ENCODE results near the gene E4F1.

E4F1 gene

GRCh38 chr16:2223221-2223941, at the start of gene E4F1:
Gene E4F1, plus strand, starts transcription at chr16:2223591. Its CDS starts 23 bp downstream, at chr16:2223614.
- peak; percentile 99 for DNase-seq (ENCODE audit: low spot score)

- no peak for DNase-seq (ENCODE audit: low spot score)
Observed at GRCh38 chr16:2173916-2174315, 49.5 kb upstream of the E4F1 start.

GRCh38 chr16:2174396-2175131, 48.8 kb upstream of the E4F1 start:
- no peak for DNase-seq (ENCODE audit: low spot score)

GRCh38 chr16:2175454-2175853, 47.9 kb upstream of the E4F1 start:
- DNase-seq (ENCODE audit: low spot score), result no peak

GRCh38 chr16:2176047-2176446, 47.3 kb upstream of the E4F1 start:
- no peak for DNase-seq (ENCODE audit: low spot score)

- DNase-seq (ENCODE audit: low spot score), result no peak
Observed at GRCh38 chr16:2177101-2177500, 46.3 kb upstream of the E4F1 start.

- no peak for DNase-seq (ENCODE audit: low spot score)
Observed at GRCh38 chr16:2177561-2177960, 45.8 kb upstream of the E4F1 start.

GRCh38 chr16:2178321-2179106, 44.9 kb upstream of the E4F1 start:
- DNase-seq (ENCODE audit: low spot score), result no peak

- DNase-seq (ENCODE audit: low spot score), result no peak
Observed at GRCh38 chr16:2179107-2179501, 44.3 kb upstream of the E4F1 start.

GRCh38 chr16:2179576-2179975, 43.8 kb upstream of the E4F1 start:
- no peak for DNase-seq (ENCODE audit: low spot score)

- DNase-seq (ENCODE audit: low spot score), result no peak
Observed at GRCh38 chr16:2180461-2180860, 42.9 kb upstream of the E4F1 start.

- no peak for DNase-seq (ENCODE audit: low spot score)
Observed at GRCh38 chr16:2180962-2181923, 42.1 kb upstream of the E4F1 start.

- DNase-seq (ENCODE audit: low spot score), result peak; percentile 39
Observed at GRCh38 chr16:2181952-2182351, 41.4 kb upstream of the E4F1 start.

GRCh38 chr16:2183671-2184070, 39.7 kb upstream of the E4F1 start:
- DNase-seq (ENCODE audit: low spot score), result no peak

GRCh38 chr16:2184346-2184745, 39.0 kb upstream of the E4F1 start:
- no peak for DNase-seq (ENCODE audit: low spot score)

- no peak for DNase-seq (ENCODE audit: low spot score)
Observed at GRCh38 chr16:2184962-2185361, 38.4 kb upstream of the E4F1 start.

GRCh38 chr16:2186064-2186463, 37.3 kb upstream of the E4F1 start:
- DNase-seq (ENCODE audit: low spot score), result no peak

GRCh38 chr16:2186505-2186904, 36.9 kb upstream of the E4F1 start:
- no peak for DNase-seq (ENCODE audit: low spot score)

- DNase-seq (ENCODE audit: low spot score), result no peak
Observed at GRCh38 chr16:2187212-2187611, 36.2 kb upstream of the E4F1 start.

- no peak for DNase-seq (ENCODE audit: low spot score)
Observed at GRCh38 chr16:2188395-2188794, 35.0 kb upstream of the E4F1 start.

- no peak for DNase-seq (ENCODE audit: low spot score)
Observed at GRCh38 chr16:2189252-2189893, 34.0 kb upstream of the E4F1 start.

Data from SW480 (cell line).